ENCODE measurements around the gene FDCSP.

The FDCSP gene

DNA sequence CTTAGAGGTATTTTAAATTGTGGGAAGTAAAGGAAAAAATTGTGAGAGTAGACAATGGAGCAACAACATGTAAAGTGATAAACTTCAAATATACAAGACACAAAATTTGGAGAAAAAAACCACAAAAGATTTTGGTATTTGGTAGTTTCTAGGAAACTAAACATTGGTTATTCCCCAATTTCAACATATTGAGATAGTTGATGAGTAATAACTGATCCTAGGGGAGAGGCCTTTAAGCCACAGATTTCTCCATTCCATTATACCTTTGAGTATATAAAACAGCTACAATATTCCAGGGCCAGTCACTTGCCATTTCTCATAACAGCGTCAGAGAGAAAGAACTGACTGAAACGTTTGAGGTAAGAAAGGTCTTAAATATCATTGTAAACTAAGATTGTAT lies at the start of gene FDCSP:
FDCSP (plus strand) TSS at position 301 of the 400 bp plus-strand sequence. CDS start 5,071 bp downstream, outside the sequence.
- Histone ChIP-seq H3K9me3 (ENCODE audit: control insufficient read depth in 2 of 2, low read length in 2 of 2) (no peaks in the 10 kb centered on the region), H3K4me3 (ENCODE audit: low read length in 2 of 2) (no peak within 1 kb of the TSS), H3K9ac (ENCODE audit: low read depth in 1 of 2, low read length in 2 of 2) (peak within 1 kb of the TSS in 1 of 2 donors; percentile 14), H3K4me1 (ENCODE audit: control insufficient read depth in 2 of 2, insufficient read depth in 2 of 2, low read length in 2 of 2) (no peaks in the 10 kb centered on the region), H3K36me3 (ENCODE audit: control insufficient read depth in 2 of 2, insufficient read depth in 2 of 2, low read length in 2 of 2) (no peaks in the 10 kb centered on the region), H3K27ac (ENCODE audit: low read depth in 2 of 2, low read length in 2 of 2) (no peak within 1 kb of the TSS), H3K27me3 (ENCODE audit: control insufficient read depth in 2 of 2, insufficient read depth in 2 of 2, low read length in 2 of 2) (no peaks in the 10 kb centered on the region)

GRCh38 chr4:70177090-70177489 lies 48.8 kb upstream of the FDCSP start:
- Histone ChIP-seq H3K9me3 (ENCODE audit: control insufficient read depth in 2 of 2, low read length in 2 of 2) (no peaks in the 10 kb centered on the region), H3K4me3 (ENCODE audit: low read length in 2 of 2) (no peak overlapping the region), H3K27ac (ENCODE audit: low read depth in 2 of 2, low read length in 2 of 2) (no peak overlapping the region), H3K9ac (ENCODE audit: low read depth in 1 of 2, low read length in 2 of 2) (no peak overlapping the region), H3K36me3 (ENCODE audit: control insufficient read depth in 2 of 2, insufficient read depth in 2 of 2, low read length in 2 of 2) (no peaks in the 10 kb centered on the region), H3K4me1 (ENCODE audit: control insufficient read depth in 2 of 2, insufficient read depth in 2 of 2, low read length in 2 of 2) (no peaks in the 10 kb centered on the region), H3K27me3 (ENCODE audit: control insufficient read depth in 2 of 2, insufficient read depth in 2 of 2, low read length in 2 of 2) (no peaks in the 10 kb centered on the region)

DNA sequence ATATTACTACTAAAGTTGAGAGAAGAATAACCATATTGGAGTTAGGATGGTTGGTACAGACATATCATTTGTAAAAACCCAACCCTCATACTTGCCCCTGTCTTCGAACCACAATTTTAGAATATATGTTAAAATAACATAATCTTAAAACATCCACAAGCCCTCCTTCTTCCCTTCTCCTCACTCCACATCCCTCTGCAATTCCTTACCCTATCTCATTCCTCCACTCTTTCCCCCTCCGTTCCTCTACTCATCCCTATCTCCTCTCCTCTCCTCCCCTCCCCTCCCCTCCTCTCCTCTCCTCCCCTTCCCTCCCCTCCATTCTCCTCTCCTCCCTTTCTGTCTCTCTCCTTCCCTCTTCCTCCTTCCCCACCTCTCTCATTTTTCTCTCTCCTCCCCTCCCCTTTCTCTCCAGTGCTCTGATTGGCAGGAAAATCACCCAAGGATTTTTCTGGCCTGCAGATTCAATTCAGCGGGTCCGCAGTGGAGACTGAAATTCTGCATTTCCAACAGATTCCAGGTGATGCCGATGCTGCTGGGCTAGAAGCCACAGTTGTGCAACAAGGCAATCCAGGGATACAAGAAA lies 47.8 kb upstream of the FDCSP start:
- no peaks in the 10 kb centered on the region for H3K9me3 ChIP-seq (ENCODE audit: control insufficient read depth in 2 of 2, low read length in 2 of 2)
- H3K4me1 ChIP-seq (ENCODE audit: control insufficient read depth in 2 of 2, insufficient read depth in 2 of 2, low read length in 2 of 2): no peaks in the 10 kb centered on the region
- no peak overlapping the region for H3K9ac ChIP-seq (ENCODE audit: low read depth in 1 of 2, low read length in 2 of 2)
- H3K27me3 ChIP-seq (ENCODE audit: control insufficient read depth in 2 of 2, insufficient read depth in 2 of 2, low read length in 2 of 2): no peaks in the 10 kb centered on the region
- H3K4me3 ChIP-seq (ENCODE audit: low read length in 2 of 2): no peak overlapping the region
- no peak overlapping the region for H3K27ac ChIP-seq (ENCODE audit: low read depth in 2 of 2, low read length in 2 of 2)
- no peaks in the 10 kb centered on the region for H3K36me3 ChIP-seq (ENCODE audit: control insufficient read depth in 2 of 2, insufficient read depth in 2 of 2, low read length in 2 of 2)

GRCh38 chr4:70179811-70180210 lies 46.1 kb upstream of the FDCSP start:
- no peaks in the 10 kb centered on the region for H3K4me1 ChIP-seq (ENCODE audit: control insufficient read depth in 2 of 2, insufficient read depth in 2 of 2, low read length in 2 of 2)
- H3K27me3 ChIP-seq (ENCODE audit: control insufficient read depth in 2 of 2, insufficient read depth in 2 of 2, low read length in 2 of 2): no peaks in the 10 kb centered on the region
- no peaks in the 10 kb centered on the region for H3K36me3 ChIP-seq (ENCODE audit: control insufficient read depth in 2 of 2, insufficient read depth in 2 of 2, low read length in 2 of 2)
- no peak overlapping the region for H3K9ac ChIP-seq (ENCODE audit: low read depth in 1 of 2, low read length in 2 of 2)
- no peak overlapping the region for H3K27ac ChIP-seq (ENCODE audit: low read depth in 2 of 2, low read length in 2 of 2)
- H3K9me3 ChIP-seq (ENCODE audit: control insufficient read depth in 2 of 2, low read length in 2 of 2): no peaks in the 10 kb centered on the region
- H3K4me3 ChIP-seq (ENCODE audit: low read length in 2 of 2): no peak overlapping the region

DNA sequence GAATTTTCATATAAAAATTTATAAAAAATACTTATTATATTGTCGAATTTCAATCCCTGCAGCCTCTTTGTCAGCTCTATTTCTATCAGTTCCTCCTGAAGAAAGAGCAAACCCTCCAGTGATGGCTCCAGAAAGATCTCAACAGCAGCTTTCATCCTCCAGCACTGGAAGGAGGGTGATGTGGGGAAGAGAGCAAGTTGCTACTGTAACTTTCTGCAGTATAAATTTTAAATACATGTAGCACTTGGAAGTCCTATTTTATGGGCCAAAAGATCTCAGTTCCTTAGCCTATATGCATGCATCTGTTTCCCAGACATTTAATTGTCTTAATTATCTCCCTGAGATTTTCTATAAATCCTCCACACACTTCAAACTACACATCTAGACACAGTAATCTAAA lies 44.1 kb upstream of the FDCSP start:
- H3K4me1 ChIP-seq (ENCODE audit: control insufficient read depth in 2 of 2, insufficient read depth in 2 of 2, low read length in 2 of 2): no peaks in the 10 kb centered on the region
- no peaks in the 10 kb centered on the region for H3K9me3 ChIP-seq (ENCODE audit: control insufficient read depth in 2 of 2, low read length in 2 of 2)
- no peak overlapping the region for H3K4me3 ChIP-seq (ENCODE audit: low read length in 2 of 2)
- H3K27me3 ChIP-seq (ENCODE audit: control insufficient read depth in 2 of 2, insufficient read depth in 2 of 2, low read length in 2 of 2): no peaks in the 10 kb centered on the region
- H3K36me3 ChIP-seq (ENCODE audit: control insufficient read depth in 2 of 2, insufficient read depth in 2 of 2, low read length in 2 of 2): no peaks in the 10 kb centered on the region
- H3K9ac ChIP-seq (ENCODE audit: low read depth in 1 of 2, low read length in 2 of 2): no peak overlapping the region
- no peak overlapping the region for H3K27ac ChIP-seq (ENCODE audit: low read depth in 2 of 2, low read length in 2 of 2)

- Histone ChIP-seq H3K4me3 (ENCODE audit: low read length in 2 of 2) (no peak overlapping the region), H3K27ac (ENCODE audit: low read depth in 2 of 2, low read length in 2 of 2) (no peak overlapping the region), H3K4me1 (ENCODE audit: control insufficient read depth in 2 of 2, insufficient read depth in 2 of 2, low read length in 2 of 2) (no peaks in the 10 kb centered on the region), H3K36me3 (ENCODE audit: control insufficient read depth in 2 of 2, insufficient read depth in 2 of 2, low read length in 2 of 2) (no peaks in the 10 kb centered on the region), H3K9ac (ENCODE audit: low read depth in 1 of 2, low read length in 2 of 2) (no peak overlapping the region), H3K27me3 (ENCODE audit: control insufficient read depth in 2 of 2, insufficient read depth in 2 of 2, low read length in 2 of 2) (no peaks in the 10 kb centered on the region), H3K9me3 (ENCODE audit: control insufficient read depth in 2 of 2, low read length in 2 of 2) (no peaks in the 10 kb centered on the region)
Measured at GRCh38 chr4:70182517-70183167, 43.3 kb upstream of the FDCSP start.

DNA sequence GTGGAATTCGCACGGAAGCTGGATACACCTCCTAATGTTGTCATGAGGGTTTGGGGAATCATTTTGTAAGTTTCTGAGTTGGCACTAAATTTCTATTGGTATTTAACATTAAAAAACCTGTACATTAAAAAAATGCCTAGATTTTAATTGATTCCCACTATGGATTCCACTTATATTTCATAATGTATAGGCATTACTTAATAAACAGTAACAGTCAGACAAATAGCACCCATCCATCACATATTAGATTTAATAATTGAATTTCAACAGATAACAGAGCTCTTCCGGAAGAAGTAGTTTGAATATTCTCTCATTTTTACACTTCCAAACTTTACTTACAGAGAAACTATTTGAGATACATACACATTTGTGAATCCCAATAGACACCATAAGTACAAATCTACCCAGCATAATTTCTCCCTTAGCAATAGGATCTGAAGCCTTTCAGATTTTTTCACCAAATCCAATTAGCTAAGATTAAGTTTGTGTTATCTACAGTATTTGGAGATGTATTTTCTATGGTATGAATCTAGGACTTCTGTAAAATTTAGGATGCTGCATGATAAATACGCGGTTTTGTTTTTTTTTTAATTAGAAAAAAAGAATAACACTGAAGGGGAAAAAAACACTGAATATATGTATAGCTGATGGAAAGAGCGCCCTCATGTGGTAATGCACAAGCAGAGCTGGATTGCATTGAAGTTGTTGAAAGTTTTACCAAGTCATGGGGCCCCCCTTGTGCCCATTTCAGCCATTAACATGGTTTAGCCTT lies 42.6 kb upstream of the FDCSP start:
- Histone ChIP-seq H3K9ac (ENCODE audit: low read depth in 1 of 2, low read length in 2 of 2) (no peak overlapping the region), H3K9me3 (ENCODE audit: control insufficient read depth in 2 of 2, low read length in 2 of 2) (no peaks in the 10 kb centered on the region), H3K27me3 (ENCODE audit: control insufficient read depth in 2 of 2, insufficient read depth in 2 of 2, low read length in 2 of 2) (no peaks in the 10 kb centered on the region), H3K4me3 (ENCODE audit: low read length in 2 of 2) (no peak overlapping the region), H3K27ac (ENCODE audit: low read depth in 2 of 2, low read length in 2 of 2) (no peak overlapping the region), H3K36me3 (ENCODE audit: control insufficient read depth in 2 of 2, insufficient read depth in 2 of 2, low read length in 2 of 2) (no peaks in the 10 kb centered on the region), H3K4me1 (ENCODE audit: control insufficient read depth in 2 of 2, insufficient read depth in 2 of 2, low read length in 2 of 2) (no peaks in the 10 kb centered on the region)

GRCh38 chr4:70183940-70184246 lies 42.0 kb upstream of the FDCSP start:
- Histone ChIP-seq H3K36me3 (ENCODE audit: control insufficient read depth in 2 of 2, insufficient read depth in 2 of 2, low read length in 2 of 2) (no peaks in the 10 kb centered on the region), H3K9me3 (ENCODE audit: control insufficient read depth in 2 of 2, low read length in 2 of 2) (no peaks in the 10 kb centered on the region), H3K27me3 (ENCODE audit: control insufficient read depth in 2 of 2, insufficient read depth in 2 of 2, low read length in 2 of 2) (no peaks in the 10 kb centered on the region), H3K4me3 (ENCODE audit: low read length in 2 of 2) (no peak overlapping the region), H3K27ac (ENCODE audit: low read depth in 2 of 2, low read length in 2 of 2) (no peak overlapping the region), H3K4me1 (ENCODE audit: control insufficient read depth in 2 of 2, insufficient read depth in 2 of 2, low read length in 2 of 2) (no peaks in the 10 kb centered on the region), H3K9ac (ENCODE audit: low read depth in 1 of 2, low read length in 2 of 2) (no peak overlapping the region)

DNA sequence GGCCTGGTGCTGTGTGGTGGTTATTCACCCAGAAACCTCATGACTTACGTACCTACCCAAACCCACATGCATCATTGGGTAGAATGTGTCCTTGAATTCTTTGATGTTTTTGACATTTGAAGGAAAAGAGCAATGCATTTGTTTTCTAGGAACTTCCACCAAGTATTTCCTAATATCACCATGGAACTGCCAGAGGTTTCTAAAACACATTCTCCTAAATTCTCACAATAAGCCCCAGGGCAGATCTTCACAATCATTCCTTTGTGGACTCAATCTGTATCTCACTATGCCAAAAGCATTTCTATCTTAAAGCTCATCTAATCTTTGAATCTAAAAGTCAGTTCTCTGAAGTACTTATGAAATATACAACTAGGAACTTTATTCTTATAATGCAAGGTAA lies 38.7 kb upstream of the FDCSP start:
- no peaks in the 10 kb centered on the region for H3K4me1 ChIP-seq (ENCODE audit: control insufficient read depth in 2 of 2, insufficient read depth in 2 of 2, low read length in 2 of 2)
- no peaks in the 10 kb centered on the region for H3K9me3 ChIP-seq (ENCODE audit: control insufficient read depth in 2 of 2, low read length in 2 of 2)
- H3K4me3 ChIP-seq (ENCODE audit: low read length in 2 of 2): no peak overlapping the region
- no peak overlapping the region for H3K27ac ChIP-seq (ENCODE audit: low read depth in 2 of 2, low read length in 2 of 2)
- H3K9ac ChIP-seq (ENCODE audit: low read depth in 1 of 2, low read length in 2 of 2): no peak overlapping the region
- H3K27me3 ChIP-seq (ENCODE audit: control insufficient read depth in 2 of 2, insufficient read depth in 2 of 2, low read length in 2 of 2): no peaks in the 10 kb centered on the region
- no peaks in the 10 kb centered on the region for H3K36me3 ChIP-seq (ENCODE audit: control insufficient read depth in 2 of 2, insufficient read depth in 2 of 2, low read length in 2 of 2)

DNA sequence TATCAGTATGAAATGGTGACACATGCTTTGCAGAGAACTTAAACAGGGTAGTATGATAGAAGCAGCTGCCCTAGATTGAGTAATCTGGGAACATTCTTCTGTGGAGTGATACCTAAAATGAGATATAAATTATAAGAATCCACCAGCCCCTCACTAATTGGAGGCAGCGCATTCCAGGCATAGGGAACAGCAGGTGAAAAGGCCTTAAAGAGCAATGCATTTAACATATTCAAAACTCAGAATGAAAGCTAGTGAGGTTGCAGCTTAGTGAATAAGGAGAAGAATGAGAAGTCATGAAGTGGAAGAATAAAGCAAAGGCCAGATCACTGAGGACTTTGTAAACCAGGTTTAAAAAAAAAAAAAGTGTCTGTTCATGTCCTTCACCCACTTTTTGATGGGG lies 35.3 kb upstream of the FDCSP start:
- H3K27me3 ChIP-seq (ENCODE audit: control insufficient read depth in 2 of 2, insufficient read depth in 2 of 2, low read length in 2 of 2): no peaks in the 10 kb centered on the region
- no peak overlapping the region for H3K27ac ChIP-seq (ENCODE audit: low read depth in 2 of 2, low read length in 2 of 2)
- H3K4me1 ChIP-seq (ENCODE audit: control insufficient read depth in 2 of 2, insufficient read depth in 2 of 2, low read length in 2 of 2): no peaks in the 10 kb centered on the region
- H3K4me3 ChIP-seq (ENCODE audit: low read length in 2 of 2): no peak overlapping the region
- H3K9me3 ChIP-seq (ENCODE audit: control insufficient read depth in 2 of 2, low read length in 2 of 2): no peaks in the 10 kb centered on the region
- H3K36me3 ChIP-seq (ENCODE audit: control insufficient read depth in 2 of 2, insufficient read depth in 2 of 2, low read length in 2 of 2): no peaks in the 10 kb centered on the region
- H3K9ac ChIP-seq (ENCODE audit: low read depth in 1 of 2, low read length in 2 of 2): no peak overlapping the region
